GM21717 (cell line): ENCODE measurements around the gene LAMA4.
A peak's percentile ranks its signal among the peaks of the same experiment; 100 is the strongest.

Experiments used
- ATAC-seq: cut with Tn5 transposase; IDR thresholded peaks from one replicate; pipeline ENCODE4 v1.9.1; 2021; ENCODE audit warnings: mild to moderate bottlenecking, moderate library complexity; ENCODE audit not compliant: unreplicated experiment

Gene LAMA4, protein sequence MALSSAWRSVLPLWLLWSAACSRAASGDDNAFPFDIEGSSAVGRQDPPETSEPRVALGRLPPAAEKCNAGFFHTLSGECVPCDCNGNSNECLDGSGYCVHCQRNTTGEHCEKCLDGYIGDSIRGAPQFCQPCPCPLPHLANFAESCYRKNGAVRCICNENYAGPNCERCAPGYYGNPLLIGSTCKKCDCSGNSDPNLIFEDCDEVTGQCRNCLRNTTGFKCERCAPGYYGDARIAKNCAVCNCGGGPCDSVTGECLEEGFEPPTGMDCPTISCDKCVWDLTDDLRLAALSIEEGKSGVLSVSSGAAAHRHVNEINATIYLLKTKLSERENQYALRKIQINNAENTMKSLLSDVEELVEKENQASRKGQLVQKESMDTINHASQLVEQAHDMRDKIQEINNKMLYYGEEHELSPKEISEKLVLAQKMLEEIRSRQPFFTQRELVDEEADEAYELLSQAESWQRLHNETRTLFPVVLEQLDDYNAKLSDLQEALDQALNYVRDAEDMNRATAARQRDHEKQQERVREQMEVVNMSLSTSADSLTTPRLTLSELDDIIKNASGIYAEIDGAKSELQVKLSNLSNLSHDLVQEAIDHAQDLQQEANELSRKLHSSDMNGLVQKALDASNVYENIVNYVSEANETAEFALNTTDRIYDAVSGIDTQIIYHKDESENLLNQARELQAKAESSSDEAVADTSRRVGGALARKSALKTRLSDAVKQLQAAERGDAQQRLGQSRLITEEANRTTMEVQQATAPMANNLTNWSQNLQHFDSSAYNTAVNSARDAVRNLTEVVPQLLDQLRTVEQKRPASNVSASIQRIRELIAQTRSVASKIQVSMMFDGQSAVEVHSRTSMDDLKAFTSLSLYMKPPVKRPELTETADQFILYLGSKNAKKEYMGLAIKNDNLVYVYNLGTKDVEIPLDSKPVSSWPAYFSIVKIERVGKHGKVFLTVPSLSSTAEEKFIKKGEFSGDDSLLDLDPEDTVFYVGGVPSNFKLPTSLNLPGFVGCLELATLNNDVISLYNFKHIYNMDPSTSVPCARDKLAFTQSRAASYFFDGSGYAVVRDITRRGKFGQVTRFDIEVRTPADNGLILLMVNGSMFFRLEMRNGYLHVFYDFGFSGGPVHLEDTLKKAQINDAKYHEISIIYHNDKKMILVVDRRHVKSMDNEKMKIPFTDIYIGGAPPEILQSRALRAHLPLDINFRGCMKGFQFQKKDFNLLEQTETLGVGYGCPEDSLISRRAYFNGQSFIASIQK (N-terminal part only)

DNA sequence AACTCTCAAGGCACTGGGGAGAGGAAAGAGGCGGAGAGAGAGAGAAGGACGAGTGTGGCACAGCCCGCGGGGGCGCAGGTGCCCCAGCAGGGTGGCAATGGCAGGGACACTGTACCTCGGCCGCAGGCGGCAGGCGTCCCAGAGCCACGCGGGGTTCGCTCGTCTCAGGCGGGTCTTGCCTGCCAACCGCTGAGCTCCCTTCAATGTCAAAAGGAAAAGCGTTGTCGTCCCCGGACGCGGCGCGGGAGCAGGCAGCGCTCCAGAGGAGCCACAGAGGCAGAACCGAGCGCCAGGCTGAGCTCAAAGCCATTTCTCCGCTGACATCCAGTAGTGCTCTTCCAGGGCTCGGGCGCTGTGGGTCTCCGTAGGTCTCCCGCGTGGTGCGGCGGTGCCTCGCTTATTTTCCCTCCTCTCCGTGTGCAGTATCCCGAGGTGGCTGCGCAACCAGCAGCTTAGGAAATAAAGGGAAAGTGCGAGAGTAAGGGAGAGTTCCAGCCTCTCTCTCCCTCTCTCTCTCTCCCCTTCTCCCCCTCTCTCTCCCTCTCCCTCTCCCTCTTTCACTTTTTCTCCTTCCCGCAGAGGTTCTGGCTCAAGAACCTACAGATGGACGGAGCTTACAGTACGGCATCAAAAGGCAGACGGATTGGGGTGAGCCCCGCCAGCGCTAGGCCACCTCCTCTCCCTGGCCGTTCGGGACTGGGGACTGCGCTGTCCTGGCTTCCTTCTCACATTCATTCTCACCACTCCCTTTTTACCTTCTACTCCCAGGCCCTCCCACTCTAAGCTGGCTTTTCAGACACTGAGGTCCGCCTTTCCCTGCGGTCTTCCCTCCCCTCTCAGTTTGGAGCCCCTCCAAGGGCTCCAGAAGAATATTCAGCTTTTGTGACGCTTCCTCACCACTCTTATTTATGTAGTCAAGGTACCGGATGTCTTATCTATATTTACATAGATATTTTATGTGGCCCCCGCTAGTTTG lies at the start of gene LAMA4:
Gene LAMA4 (minus strand): TSS at position 727 of the 976 bp plus-strand sequence. CDS start 417 bp downstream, at position 310.
- no peak for ATAC-seq

DNA sequence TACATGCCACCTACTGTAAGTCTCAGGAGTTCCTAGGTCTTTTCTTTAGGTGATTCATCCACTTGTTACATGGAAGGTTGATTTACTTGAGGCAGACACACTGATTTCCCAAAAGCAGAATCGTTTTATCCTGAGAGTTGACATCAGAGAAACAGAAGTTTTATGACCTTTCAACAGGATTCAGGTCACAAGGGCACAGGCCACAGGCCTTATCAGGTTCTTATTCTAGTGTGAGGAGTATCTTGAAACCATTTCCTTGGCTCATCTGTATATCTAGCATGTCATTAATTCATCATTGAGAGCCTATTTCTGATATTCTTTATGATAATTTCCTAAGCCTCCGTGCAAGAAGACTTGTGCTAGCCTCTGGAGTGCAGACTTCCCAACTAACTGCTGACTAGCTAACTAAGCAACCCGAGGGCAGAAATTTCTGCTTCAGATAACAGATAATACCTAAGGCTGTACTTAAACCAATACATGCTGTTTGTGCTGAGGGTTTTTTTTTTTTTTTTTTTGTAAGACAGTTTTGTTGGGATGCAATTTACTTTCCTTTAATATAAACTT lies 47.9 kb upstream of the LAMA4 start:
- no peak for ATAC-seq

DNA sequence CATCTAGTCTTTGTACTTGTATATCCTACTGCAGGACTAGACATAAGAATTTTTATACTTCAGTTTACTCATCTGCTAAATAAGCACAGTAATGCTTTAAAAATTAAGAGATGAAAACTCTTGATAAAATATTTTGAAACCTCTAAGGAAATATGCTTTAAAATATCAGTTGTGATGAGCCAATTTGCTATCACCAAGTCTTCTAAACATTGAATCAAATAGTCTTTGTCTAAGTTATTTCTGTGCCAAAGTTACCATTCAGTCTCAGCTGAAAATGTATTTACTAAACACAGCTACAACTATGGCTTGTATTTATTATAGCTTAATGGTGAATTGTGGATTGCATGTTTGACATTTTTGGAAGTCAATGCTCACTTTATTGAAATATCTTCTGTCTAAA lies 46.5 kb upstream of the LAMA4 start:
- ATAC-seq: no peak

DNA sequence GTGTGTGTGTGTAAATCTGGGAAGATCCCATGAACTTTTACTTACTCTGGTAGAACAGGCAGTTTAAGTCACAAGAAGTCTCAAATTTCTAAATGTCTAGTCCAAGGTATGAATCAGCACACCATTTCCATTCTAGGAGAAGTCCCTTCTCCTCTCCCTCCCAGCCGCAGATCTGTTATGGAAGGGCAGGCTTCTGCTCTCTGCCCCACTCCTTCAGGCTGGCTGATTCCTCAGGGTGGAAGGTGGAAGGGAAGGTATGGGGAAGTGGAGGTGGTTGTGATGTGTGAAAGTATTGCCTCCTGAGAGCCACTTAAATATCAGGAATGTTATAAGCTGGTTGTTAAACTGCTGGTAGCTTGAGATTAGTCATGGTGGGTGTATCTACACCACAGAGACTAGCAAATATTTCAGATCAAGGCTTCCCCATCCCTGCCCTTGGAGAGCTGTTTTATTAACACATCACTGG lies 44.5 kb upstream of the LAMA4 start:
- ATAC-seq: no peak

DNA sequence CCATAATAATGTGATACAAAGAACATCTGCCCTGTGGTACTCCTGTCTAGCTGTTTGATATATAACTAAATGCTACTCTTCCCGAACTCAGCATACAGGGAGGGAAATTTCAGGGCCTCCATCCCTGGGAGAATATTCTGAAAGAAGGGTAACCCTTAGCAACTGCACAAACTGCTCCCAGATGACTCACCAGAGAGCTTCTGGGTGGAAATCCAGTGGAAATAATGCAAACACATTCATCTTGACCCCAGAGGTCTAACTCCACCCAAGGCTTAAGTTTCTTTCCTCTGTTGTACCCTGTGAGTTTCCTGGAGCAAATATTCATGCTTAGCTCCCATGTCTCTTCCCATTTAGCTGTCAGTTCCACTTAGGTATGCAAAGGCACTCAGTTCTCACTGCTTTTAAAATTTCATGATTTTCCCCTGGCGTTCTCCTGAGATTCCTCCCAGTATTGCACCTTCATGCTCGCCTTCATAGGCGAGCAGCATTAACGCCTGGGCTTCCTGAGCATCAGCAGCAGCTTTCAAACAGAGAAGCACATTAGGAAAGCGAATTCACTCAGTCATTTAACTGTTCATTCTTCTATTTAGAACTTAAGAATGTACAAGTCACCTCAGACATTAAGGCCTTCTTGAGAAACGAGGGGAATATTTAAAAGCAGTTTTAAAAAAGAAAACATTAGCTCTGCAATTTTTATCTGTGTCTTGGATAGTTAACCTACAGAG lies 43.8 kb upstream of the LAMA4 start:
- ATAC-seq: no peak

DNA sequence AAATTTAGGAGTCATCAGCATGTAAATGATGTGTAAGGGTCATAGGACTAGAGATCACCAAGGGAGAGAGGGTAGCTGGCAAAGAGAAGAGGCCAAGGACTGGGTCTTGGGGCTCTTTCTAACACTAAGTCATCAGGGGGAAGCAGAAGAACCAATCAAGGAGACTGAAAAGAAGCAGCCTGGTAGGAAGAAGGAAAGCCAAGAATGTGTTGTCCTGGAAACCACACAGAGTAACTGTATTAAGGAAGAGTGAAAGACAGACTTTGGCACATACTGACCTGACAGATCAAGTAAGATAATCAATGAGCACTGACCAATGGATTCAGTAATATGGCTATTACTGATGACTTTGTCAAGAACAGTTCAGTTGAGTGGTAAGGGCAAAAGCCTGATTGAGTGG lies 42.3 kb upstream of the LAMA4 start:
- no peak for ATAC-seq

DNA sequence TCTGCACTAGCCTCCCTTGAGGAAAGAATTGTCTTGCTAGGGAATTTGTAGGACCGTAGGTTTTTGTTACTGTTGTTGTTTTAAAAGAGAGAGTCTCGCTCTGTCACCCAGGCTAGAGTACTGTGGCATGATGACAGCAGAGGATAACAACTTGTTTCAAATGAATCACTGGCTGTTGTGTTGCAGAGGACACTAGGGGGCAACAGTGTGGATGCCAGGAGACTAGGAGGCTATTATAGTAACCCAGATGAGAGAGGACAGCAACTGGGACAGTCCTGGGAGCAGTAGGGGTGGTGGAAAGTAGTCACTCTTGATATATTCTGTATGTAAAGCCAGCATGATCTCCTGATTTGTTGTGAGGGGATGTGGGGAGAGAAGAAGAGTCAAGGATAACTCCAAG lies 41.8 kb upstream of the LAMA4 start:
- ATAC-seq: no peak

DNA sequence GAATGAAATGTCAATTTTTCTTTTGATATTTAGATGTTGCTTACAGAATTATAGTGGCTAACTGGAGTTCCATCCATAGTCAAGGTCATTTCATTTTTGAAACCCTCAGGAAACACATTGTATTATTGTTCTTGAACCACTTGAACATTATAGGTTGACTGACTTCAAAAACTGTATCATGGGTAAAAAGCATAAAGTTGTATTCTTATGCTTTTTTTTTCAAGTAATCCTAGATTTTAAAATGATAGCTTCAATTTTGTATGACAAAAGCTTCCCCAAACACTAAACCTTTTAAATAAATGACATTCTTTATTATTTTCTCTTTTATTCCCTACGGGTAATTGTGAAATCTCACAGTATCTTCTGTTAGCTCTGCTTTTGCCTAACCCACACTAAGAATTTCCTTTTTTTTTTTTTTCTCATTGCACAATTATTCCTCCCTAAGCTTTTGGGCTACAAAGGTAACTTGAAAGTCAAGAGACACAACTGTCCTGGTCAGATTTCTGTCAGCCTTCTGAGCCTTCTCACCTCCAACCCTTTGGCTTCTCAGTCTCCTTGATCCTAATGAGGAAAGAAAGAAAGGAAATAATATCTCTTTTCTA lies 36.9 kb upstream of the LAMA4 start:
- no peak for ATAC-seq

DNA sequence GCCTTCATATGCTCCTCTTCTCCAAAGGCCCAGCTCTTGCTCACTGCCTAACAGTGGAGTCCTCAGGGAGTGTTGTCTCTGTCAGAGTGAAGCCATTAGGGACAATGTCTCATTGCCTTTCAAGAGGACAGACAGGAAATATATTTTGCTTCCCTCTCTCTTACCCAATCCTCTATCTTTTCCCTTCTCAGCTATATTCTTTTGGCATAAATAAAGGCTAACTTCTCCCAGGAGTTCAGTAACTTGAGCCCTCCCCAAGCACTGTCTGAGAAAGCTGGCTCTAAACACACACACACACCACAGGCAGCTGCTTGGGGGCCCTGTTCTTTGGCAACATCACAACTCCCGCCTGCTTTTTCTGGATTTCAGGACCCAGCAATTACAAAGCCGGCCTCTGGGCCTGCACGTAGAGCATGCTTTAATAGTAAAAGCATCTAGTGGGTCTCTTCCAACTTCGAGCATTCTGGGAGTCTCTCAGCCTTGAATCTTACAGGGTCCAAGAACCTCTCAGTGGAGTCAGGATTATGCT lies 34.7 kb upstream of the LAMA4 start:
- ATAC-seq: no peak

DNA sequence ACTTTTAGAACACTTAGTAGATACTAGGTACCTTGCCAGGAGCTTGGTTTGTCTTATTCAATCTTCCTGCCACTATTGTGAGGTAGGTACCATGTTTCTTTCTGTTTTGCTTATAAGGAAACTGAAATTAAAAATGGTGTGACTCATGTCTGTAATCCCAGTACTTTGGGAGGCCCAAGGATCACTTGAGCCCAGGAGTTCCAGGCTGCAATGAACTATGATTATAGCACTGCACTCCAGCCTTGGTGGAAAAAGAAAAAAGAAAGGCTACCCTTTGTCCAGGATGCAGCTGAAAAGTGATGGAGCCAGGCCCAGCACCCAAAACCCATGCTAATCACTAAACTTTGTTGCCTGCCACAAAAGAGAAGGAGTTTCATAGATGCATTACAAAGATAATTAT lies 34.1 kb upstream of the LAMA4 start:
- ATAC-seq: no peak

DNA sequence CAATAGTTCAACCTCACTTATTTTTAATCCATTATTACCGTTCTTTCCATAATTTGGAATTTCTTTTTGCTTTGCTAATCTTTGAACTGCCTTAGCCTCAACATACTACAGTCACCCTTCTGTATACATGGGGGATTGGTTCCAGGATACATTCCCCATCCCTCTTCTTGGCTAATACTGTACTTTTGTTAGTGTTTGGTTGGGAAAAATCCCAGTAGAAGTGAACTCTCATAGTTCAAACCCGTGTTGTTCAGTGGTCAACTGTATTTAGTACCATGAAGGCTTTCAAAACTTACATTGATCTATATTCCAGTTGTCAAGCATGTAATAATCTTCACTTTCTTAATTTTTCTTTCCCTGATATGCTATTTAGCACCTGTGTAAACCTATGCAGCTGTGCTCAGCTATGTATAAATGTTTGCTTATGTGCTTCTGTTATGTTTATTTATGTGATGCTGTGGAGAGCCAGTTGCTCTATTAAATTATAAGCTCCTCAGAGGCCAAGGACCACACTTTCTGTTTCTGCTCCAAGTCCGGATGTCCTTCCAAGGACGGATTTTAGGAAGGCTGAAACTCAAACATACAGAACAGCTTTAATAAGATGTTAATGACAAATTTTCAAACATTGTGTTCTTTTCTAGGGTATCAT lies 33.3 kb upstream of the LAMA4 start:
- no peak for ATAC-seq

DNA sequence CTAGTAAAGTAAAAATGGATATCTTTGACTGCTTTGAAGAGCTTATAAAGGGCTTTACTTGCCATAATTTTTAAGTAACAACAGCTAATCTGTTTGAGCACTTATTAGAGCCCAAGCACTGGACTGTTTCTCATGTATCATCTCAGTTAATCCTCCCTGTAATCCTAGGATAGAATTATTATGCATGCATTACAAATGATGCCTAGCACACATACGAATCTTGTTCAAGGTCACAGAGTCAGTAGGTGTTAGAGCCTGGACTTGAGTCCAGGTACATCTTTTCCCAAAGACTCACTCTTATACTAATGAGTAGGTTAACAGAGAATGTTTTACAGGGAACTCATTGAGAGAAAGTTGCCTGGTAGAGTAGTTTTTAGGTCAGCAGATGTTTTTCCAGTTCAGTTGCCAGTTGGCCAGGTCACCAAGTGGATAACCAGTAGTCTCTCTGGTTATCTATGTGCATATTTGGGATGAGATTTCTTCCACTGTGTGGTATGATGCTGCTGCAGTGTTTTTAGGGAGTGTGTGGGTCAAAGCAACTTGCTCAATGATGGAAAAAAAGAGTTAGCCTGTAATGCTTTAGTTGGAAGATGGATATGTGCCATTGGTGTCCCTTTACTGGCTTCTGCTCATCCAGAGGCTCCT lies 32.3 kb upstream of the LAMA4 start:
- ATAC-seq: no peak

DNA sequence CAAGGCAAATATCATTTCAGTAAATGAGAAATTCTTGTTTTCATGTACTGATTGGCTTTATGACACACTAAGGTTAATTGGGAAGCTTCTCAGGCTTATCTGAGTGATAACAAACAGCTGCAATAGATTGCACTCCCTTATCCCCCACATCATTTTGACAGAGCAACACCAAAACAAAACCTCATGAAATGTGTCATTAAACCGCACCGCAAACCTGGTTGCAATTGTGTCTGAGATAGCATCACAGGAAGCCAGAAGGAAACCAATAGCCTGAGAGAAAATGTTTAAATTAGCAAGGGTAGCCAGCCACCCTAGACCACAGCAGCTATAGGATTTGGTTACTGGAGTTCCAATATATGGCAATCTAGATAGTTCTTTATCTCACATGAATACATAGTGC lies 31.6 kb upstream of the LAMA4 start:
- peak; percentile 60 for ATAC-seq

DNA sequence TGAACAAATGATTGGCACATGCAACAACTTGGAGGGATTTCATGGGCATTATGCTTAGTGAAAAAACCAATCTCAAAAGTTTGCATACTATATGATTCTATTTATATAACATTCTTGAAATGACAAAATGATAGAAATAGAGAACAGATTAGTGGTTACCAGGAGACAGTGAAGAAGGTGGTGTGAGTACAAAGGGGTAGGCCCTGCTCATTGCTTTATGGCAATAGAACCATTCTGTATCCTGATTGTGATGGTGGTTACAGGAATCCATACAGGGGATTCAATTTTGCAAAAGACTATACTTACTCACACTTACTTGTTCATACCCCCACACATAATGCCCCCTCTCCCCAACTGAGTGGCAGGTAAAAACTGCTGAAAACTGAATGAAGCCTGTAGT lies 30.2 kb upstream of the LAMA4 start:
- ATAC-seq: no peak

DNA sequence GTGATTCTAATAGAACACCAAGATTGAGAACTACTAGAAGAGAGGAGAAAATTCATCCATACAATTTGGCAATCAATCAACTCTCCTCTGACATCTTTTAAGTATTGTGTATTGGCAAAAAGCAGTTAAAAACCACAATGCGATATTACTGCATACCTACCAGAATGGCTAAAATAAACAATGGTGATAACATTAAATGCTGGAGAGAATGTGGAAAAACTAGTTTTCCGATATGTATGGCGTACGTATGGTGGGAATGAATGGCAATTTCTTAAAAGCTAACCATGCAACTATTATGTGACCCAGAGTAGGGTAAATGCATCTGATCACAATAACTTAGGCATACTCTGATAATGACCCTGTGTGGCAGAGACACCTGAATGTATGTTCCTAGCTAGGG lies 29.3 kb upstream of the LAMA4 start:
- no peak for ATAC-seq

DNA sequence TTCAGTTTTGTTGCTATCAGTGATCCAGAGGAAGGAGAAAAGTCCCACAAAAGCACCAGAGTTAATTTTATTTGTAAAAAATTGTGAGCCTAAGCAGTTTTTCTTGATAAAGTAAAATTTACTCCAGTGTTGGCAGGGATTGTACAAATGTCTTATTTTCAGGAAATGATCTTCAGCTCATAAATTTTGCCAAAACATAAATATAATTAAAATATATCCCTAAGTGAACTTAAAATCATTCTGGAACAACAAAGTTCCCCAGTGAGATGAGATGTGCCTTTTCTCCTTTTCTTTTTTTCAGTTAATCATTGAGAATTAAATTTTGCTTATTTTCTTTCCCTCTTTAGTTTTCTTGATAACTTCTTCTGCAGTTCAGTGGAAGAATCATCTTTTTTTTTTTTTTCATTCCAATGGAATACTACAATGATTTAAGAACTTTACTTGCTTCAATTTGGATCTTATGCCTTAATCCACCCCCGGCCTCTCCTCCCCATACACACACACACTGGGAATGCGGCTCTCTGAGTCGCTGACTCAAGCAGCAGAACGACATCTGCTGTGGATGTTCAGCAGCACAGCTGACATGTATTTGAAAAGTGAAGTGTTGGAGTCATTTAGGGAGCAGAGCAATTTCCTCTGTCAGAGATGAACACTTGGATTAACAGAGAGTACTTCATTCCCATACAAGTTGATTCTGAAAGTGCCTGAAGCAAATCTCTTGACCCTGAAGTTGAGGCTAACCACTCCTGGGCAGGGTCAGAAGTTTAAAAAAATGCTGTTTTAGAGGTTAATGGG lies 27.7 kb upstream of the LAMA4 start:
- ATAC-seq: no peak
